GM12873 (cell line): ENCODE results near the gene PSEN1.

Experiments used
- TF ChIP-seq, protein P1 (sequence below): IDR thresholded peaks from 2 replicates; pipeline ENCODE4 v1.5.1; 2012; ENCODE audit warnings: low read depth, mild to moderate bottlenecking, moderate library complexity, low read length, control low read depth; ENCODE audit not compliant: insufficient read depth; ENCODE audit errors: missing control alignments

PSEN1 gene

DNA sequence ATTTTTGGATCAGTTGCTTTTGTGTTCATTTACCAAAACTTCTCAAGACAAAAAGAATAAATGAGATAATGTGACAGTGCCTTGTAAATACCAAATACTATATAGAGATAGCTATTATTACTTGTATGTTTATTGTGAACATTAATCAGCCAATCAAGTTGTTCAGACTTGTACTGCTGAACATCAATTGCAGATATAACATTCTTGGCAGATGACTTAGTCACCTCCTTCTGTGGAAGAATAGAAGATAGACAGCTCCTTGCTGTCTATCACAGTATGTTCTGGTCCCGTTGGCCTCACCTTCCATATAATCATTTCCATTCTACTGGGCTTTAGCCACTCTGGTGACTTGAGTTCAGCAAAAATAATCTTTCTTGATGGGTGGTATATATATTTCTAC lies 30.1 kb downstream of the PSEN1 start:
- TF ChIP-seq, protein P1, sequence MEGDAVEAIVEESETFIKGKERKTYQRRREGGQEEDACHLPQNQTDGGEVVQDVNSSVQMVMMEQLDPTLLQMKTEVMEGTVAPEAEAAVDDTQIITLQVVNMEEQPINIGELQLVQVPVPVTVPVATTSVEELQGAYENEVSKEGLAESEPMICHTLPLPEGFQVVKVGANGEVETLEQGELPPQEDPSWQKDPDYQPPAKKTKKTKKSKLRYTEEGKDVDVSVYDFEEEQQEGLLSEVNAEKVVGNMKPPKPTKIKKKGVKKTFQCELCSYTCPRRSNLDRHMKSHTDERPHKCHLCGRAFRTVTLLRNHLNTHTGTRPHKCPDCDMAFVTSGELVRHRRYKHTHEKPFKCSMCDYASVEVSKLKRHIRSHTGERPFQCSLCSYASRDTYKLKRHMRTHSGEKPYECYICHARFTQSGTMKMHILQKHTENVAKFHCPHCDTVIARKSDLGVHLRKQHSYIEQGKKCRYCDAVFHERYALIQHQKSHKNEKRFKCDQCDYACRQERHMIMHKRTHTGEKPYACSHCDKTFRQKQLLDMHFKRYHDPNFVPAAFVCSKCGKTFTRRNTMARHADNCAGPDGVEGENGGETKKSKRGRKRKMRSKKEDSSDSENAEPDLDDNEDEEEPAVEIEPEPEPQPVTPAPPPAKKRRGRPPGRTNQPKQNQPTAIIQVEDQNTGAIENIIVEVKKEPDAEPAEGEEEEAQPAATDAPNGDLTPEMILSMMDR, result no peak

DNA sequence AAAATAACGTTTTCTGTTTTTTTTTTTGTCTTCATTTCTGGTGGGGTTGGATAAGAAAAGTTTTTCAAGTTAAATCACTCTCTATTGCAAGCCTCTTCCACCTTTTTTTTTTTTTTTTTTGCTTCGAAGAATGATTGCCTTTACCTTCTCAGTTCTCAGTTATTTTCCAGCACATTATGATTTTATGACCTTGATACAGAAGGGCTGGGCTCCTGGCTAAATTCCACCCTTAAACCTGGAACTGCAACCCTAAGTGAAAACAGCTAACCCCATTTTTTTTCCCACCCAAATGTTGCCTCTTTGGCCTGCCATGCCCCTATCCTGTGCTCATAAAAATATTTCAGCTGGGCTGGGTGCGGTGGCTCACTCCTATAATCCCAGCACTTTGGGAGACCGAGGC lies 31.4 kb downstream of the PSEN1 start:
- TF ChIP-seq, protein P1, result no peak

DNA sequence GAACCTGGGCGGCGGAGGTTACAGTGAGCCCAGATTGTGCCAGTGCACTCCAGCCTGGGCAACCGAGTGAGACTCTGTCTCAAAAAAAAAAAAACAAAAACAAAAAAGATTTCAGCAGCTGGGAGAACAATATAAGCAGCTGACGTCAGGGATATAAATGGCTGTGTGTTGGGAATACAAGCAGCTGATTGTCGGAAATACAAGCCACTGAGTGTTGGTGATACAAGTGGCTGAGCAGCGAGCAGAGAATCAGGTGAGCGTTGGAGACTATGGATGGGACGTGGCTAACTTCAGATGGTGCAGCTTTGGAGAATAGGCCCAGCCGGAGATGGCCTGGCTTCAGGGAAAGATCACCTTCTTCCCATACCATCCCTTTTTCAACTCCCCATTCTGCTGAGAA lies 32.0 kb downstream of the PSEN1 start:
- TF ChIP-seq, protein P1, result no peak

DNA sequence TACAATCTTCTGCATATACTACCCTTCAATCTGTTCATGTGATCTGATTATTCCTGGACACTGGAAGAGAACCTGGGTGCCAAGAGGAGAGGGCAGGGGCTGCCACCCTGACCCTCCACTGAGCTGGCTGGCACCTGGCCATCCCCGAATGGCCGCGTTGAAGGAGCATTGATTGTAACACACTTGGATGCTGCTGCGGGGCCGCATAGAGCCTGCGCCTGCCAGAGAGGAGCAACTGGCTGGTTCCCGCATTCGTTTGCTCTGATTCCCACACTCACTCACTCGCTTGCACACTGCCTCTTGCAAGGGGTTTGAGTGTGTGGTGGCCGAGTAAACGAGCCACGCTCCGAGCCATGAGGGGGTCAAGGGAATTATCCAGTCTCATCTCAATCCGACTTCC lies 32.4 kb downstream of the PSEN1 start:
- TF ChIP-seq, protein P1, result no peak

DNA sequence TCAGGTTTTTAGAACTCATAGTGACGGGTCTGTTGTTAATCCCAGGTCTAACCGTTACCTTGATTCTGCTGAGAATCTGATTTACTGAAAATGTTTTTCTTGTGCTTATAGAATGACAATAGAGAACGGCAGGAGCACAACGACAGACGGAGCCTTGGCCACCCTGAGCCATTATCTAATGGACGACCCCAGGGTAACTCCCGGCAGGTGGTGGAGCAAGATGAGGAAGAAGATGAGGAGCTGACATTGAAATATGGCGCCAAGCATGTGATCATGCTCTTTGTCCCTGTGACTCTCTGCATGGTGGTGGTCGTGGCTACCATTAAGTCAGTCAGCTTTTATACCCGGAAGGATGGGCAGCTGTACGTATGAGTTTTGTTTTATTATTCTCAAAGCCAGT lies 34.4 kb downstream of the PSEN1 start:
- TF ChIP-seq, protein P1, result no peak

DNA sequence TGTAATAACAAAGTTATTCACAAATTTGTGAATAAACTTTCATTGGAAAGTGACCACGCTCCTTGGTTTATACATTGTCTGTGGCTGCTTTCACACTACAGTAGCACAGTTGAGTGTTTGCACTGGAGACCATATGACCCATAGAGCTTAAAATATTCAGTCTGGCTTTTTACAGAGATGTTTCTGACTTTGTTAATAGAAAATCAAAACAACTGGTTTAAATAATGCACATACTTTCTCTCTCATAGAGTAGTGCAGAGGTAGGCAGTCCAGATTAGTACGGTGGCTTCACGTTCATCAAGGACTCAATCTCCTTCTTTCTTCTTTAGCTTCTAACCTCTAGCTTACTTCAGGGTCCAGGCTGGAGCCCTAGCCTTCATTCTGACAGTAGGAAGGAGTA lies 36.2 kb downstream of the PSEN1 start:
- TF ChIP-seq, protein P1, result no peak

DNA sequence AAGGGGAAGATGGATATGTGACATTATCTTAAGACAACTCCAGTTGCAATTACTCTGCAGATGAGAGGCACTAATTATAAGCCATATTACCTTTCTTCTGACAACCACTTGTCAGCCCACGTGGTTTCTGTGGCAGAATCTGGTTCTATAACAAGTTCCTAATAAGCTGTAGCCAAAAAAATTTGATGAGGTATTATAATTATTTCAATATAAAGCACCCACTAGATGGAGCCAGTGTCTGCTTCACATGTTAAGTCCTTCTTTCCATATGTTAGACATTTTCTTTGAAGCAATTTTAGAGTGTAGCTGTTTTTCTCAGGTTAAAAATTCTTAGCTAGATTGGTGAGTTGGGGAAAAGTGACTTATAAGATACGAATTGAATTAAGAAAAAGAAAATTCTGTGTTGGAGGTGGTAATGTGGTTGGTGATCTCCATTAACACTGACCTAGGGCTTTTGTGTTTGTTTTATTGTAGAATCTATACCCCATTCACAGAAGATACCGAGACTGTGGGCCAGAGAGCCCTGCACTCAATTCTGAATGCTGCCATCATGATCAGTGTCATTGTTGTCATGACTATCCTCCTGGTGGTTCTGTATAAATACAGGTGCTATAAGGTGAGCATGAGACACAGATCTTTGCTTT lies 36.9 kb downstream of the PSEN1 start:
- TF ChIP-seq, protein P1, result peak; percentile 47
